Breast epithelium (tissue), 3 donors: Measurements from ENCODE around the gene PTPRK.

Experiments
- POLR2A ChIP-seq: fragments of 450-650 bp; IDR thresholded peaks from one replicate; pipeline ENCODE4 v1.6.1; 2016; ENCODE audit warnings: antibody characterized with exemption, mild to moderate bottlenecking, moderate library complexity
- POLR2AphosphoS5 ChIP-seq, 3 donors: sonication (generic); formaldehyde crosslinking; IDR thresholded peaks; one replicate each; pipeline ENCODE4 v1.6.1; 2017; ENCODE audit warnings: antibody characterized with exemption in 3 of 3
- TF ChIP-seq, protein P1 (sequence below), 3 donors: fragments of 450-650 bp; IDR thresholded peaks; one replicate each; pipeline ENCODE4 v1.5.1; 2016 to 2017; ENCODE audit warnings: antibody characterized with exemption in 3 of 3, mild to moderate bottlenecking in 3 of 3, moderate library complexity in 3 of 3

DNA sequence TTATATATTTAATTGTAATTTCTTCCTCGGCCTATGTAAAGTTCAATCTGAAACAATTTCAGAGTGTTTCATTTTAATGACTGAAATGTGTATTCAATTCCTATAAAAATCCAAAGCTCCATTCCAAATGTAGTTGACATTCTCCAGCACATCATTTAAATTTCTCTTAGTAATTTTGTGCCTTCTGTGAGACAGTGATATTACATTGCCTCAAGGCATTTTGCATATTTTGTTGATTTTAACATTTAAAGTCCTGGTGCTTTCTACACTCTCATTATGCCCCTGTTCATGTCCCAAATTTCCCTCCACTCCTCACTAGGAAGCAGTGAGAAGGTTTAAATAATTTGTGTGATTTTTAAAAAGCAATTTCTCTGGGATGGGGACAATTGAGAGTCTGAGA is 585.4 kb downstream of the PTPRK start:
- TF ChIP-seq, protein P1, sequence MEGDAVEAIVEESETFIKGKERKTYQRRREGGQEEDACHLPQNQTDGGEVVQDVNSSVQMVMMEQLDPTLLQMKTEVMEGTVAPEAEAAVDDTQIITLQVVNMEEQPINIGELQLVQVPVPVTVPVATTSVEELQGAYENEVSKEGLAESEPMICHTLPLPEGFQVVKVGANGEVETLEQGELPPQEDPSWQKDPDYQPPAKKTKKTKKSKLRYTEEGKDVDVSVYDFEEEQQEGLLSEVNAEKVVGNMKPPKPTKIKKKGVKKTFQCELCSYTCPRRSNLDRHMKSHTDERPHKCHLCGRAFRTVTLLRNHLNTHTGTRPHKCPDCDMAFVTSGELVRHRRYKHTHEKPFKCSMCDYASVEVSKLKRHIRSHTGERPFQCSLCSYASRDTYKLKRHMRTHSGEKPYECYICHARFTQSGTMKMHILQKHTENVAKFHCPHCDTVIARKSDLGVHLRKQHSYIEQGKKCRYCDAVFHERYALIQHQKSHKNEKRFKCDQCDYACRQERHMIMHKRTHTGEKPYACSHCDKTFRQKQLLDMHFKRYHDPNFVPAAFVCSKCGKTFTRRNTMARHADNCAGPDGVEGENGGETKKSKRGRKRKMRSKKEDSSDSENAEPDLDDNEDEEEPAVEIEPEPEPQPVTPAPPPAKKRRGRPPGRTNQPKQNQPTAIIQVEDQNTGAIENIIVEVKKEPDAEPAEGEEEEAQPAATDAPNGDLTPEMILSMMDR (IDR thresholded peaks at IDR 0.05) = no peak
- TF ChIP-seq POLR2A (no peak), POLR2AphosphoS5 (IDR thresholded peaks at IDR 0.05) (no peak)
